WTC11 (cell line): ENCODE measurements around the gene ZDHHC24. TPM values are rescaled to one million over a fixed set of nuclear protein-coding genes. Genes with fewer than 3 reads are reported as not detected.

Source experiments
- ATAC-seq: fragments of 200-7000 bp; cut with Tn5 transposase; 2 replicates; pipeline ENCODE4 v1.10.0; 2021; ENCODE audit warnings: mild to moderate bottlenecking, moderate library complexity
- CTCF ChIA-PET: fragments of 300-600 bp; sonication (Branson Sonifier 250); formaldehyde crosslinking; loops from one replicate; lab custom pipeline; 2021; ENCODE audit warnings: antibody characterized with exemption; lab: Charles Lee
- POLR2A ChIA-PET: fragments of 350-600 bp; sonication (Branson Sonifier 250); formaldehyde crosslinking; loops from one replicate; lab custom pipeline; 2021; ENCODE audit warnings: antibody characterized with exemption; lab: Charles Lee
- DNase-seq: peaks from one replicate; pipeline ENCODE4 v3.0.0; 2021; ENCODE audit warnings: low spot score
- H3K27ac Mint-ChIP-seq: 2 replicates; pipeline ENCODE4 v1.8.0; 2021; ENCODE audit warnings: mixed read lengths
- H3K27me3 Mint-ChIP-seq: 2 replicates; pipeline ENCODE4 v1.8.0; 2021; ENCODE audit warnings: low read depth, mild to moderate bottlenecking, moderate library complexity, mixed read lengths
- H3K36me3 Mint-ChIP-seq: 2 replicates; pipeline ENCODE4 v1.8.0; 2021; ENCODE audit warnings: mixed read lengths
- H3K4me1 Mint-ChIP-seq: 2 replicates; pipeline ENCODE4 v1.8.0; 2022; ENCODE audit warnings: mixed read lengths
- H3K4me3 Mint-ChIP-seq: 2 replicates; pipeline ENCODE4 v1.8.0; 2021; ENCODE audit warnings: mild to moderate bottlenecking, moderate library complexity, mixed read lengths
- H3K9me3 Mint-ChIP-seq: 2 replicates; pipeline ENCODE4 v1.8.0; 2021; ENCODE audit warnings: mixed read lengths
- CREB1 ChIP-seq: sonication (generic); formaldehyde crosslinking; IDR thresholded peaks from 2 replicates; pipeline ENCODE4 v1.8.0; 2023; ENCODE audit warnings: mild to moderate bottlenecking, missing genetic modification reagents
- CREM ChIP-seq: sonication (generic); formaldehyde crosslinking; IDR thresholded peaks from 2 replicates; pipeline ENCODE4 v1.8.1; 2022; ENCODE audit warnings: mild to moderate bottlenecking, missing genetic modification reagents, moderate library complexity
- EMX1 ChIP-seq: fragments of 250-450 bp; sonication (Bioruptor Pico); IDR thresholded peaks from 2 replicates; pipeline ENCODE4 v1.8.0; 2021; ENCODE audit warnings: mild to moderate bottlenecking
- FOXP4 ChIP-seq: sonication (generic); formaldehyde crosslinking; IDR thresholded peaks from 2 replicates; pipeline ENCODE4 v1.8.0; 2022; ENCODE audit warnings: mild to moderate bottlenecking, missing genetic modification reagents
- HMGXB4 ChIP-seq: sonication (generic); formaldehyde crosslinking; IDR thresholded peaks from 2 replicates; pipeline ENCODE4 v1.8.1; 2023; ENCODE audit warnings: mild to moderate bottlenecking, moderate library complexity, missing genetic modification reagents
- IRF2 ChIP-seq: sonication (generic); formaldehyde crosslinking; IDR thresholded peaks from 2 replicates; pipeline ENCODE4 v1.8.0; 2022; ENCODE audit warnings: low read depth, missing genetic modification reagents, borderline replicate concordance
- MXD4 ChIP-seq: fragments of 250-450 bp; sonication (Bioruptor Pico); IDR thresholded peaks from 2 replicates; pipeline ENCODE4 v1.8.0; 2021; ENCODE audit warnings: mild to moderate bottlenecking, moderate library complexity, borderline replicate concordance
- NFYB ChIP-seq: sonication (generic); formaldehyde crosslinking; conservative IDR thresholded peaks from 2 replicates; pipeline ENCODE4 v1.8.0; 2022; ENCODE audit warnings: low read depth, missing genetic modification reagents
- NR1H2 ChIP-seq: sonication (generic); formaldehyde crosslinking; IDR thresholded peaks from 2 replicates; pipeline ENCODE4 v1.9.0; 2021; ENCODE audit warnings: mild to moderate bottlenecking, moderate library complexity, missing genetic modification reagents
- PREB ChIP-seq: sonication (generic); formaldehyde crosslinking; IDR thresholded peaks from 2 replicates; pipeline ENCODE4 v1.8.1; 2022; ENCODE audit warnings: mild to moderate bottlenecking, missing genetic modification reagents, moderate library complexity, borderline replicate concordance
- RELA ChIP-seq: sonication (generic); formaldehyde crosslinking; IDR thresholded peaks from 2 replicates; pipeline ENCODE4 v1.8.1; 2022; ENCODE audit warnings: missing genetic modification reagents, mild to moderate bottlenecking, borderline replicate concordance
- RORB ChIP-seq: fragments of 250-450 bp; sonication (Bioruptor Pico); IDR thresholded peaks from 2 replicates; pipeline ENCODE4 v1.9.0; 2021; ENCODE audit warnings: mild to moderate bottlenecking
- SMAD4 ChIP-seq: sonication (generic); formaldehyde crosslinking; IDR thresholded peaks from 2 replicates; pipeline ENCODE4 v1.8.0; 2022; ENCODE audit warnings: mild to moderate bottlenecking, missing genetic modification reagents
- TEAD4 ChIP-seq: sonication (generic); formaldehyde crosslinking; IDR thresholded peaks from 2 replicates; pipeline ENCODE4 v1.8.0; 2022; ENCODE audit warnings: mild to moderate bottlenecking, missing genetic modification reagents
- ZNF423 ChIP-seq: fragments of 250-450 bp; sonication (Bioruptor Pico); IDR thresholded peaks from 2 replicates; pipeline ENCODE4 v2.1.2; 2022; ENCODE audit warnings: mild to moderate bottlenecking, moderate library complexity
- ZNF425 ChIP-seq: fragments of 250-450 bp; sonication (Bioruptor Pico); conservative IDR thresholded peaks from 2 replicates; pipeline ENCODE4 v1.9.0; 2021; ENCODE audit warnings: mild to moderate bottlenecking
- ZNF512 ChIP-seq: sonication (generic); formaldehyde crosslinking; IDR thresholded peaks from 2 replicates; pipeline ENCODE4 v1.8.1; 2022; ENCODE audit warnings: missing genetic modification reagents, borderline replicate concordance
- total RNA-seq: library from RNA; stranded (reverse); gene quantifications from 3 replicates; pipeline ENCODE4 v1.2.3, GENCODE V29; 2021
- TF ChIP-seq, protein P1 (sequence below): sonication (generic); formaldehyde crosslinking; IDR thresholded peaks from 2 replicates; pipeline ENCODE4 v1.8.1; 2022; ENCODE audit warnings: low read depth, missing genetic modification reagents, borderline replicate concordance

The ZDHHC24 gene
- total RNA-seq, 1 experiment from 2014 or later, result 14.8 TPM

DNA sequence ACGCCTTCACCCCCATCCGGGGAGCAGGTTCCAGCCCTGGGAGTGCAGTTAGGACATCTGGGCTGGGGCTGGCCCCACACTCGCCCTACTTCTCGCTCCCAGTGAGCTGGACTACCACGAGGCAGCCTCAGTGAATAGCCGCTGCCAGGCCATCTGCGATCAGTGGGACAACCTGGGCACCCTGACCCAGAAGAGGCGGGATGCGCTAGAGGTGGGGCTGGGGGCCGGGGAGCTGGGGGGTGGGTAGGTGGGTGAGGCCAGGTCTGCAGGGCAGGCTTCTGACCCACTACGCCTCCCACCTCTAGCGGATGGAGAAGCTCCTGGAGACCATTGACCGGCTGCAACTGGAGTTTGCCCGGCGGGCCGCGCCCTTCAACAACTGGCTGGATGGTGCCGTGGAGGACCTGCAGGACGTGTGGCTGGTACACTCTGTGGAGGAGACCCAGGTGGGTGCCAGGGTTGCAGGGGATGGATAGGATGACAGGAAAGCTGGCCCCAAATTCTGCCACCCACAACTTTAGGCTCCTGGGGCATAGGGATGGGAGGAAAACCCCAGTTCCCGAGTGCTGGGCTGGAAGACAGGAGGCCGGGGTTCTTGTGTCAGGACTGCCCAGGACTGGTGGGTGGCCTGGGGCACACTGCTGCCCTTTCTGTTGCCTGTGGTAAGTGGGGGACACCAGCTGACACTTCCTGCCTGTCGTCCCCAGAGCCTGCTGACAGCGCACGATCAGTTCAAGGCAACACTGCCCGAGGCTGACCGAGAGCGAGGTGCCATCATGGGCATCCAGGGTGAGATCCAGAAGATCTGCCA, 14.2 kb upstream of the ZDHHC24 start:
- H3K4me3 Mint-ChIP-seq, result no peak overlapping the region
- H3K9me3 Mint-ChIP-seq, result no peaks in the 10 kb centered on the region
- no peak overlapping the region for H3K27ac Mint-ChIP-seq
- H3K27me3 Mint-ChIP-seq, result peaks cover 6% of the 10 kb centered on the region
- CTCF ChIA-PET, result interaction anchor here (0.6 to 1.6 kb wide), 9 partner anchors 8 to 751 kb away, joined by 3 to 11 read pairs (median 4); partner anchors contain the start of genes ACTN3, CTSF, MRPL11 and RBM4B
- H3K36me3 Mint-ChIP-seq, result peaks cover 26% of the 10 kb centered on the region
- H3K4me1 Mint-ChIP-seq, result no peaks in the 10 kb centered on the region
- ATAC-seq (no peak), DNase-seq (no peak)
- POLR2A ChIA-PET, result interaction anchor here (0.6 kb wide), 1 partner anchor 371 kb away, joined by 8 read pairs; no protein-coding TSS in a partner anchor
- TF ChIP-seq CREM (CRISPR knock-in tag) (no peak), TEAD4 (CRISPR knock-in tag) (no peak), RELA (CRISPR knock-in tag) (no peak), FOXP4 (CRISPR knock-in tag) (no peak), NFYB (CRISPR knock-in tag) (no peak), IRF2 (CRISPR knock-in tag) (no peak), ZNF425 (CRISPR knock-in tag) (no peak), SMAD4 (CRISPR knock-in tag) (no peak), ZNF512 (CRISPR knock-in tag) (no peak), HMGXB4 (CRISPR knock-in tag) (no peak), CREB1 (CRISPR knock-in tag) (no peak)
- TF ChIP-seq, protein P1, sequence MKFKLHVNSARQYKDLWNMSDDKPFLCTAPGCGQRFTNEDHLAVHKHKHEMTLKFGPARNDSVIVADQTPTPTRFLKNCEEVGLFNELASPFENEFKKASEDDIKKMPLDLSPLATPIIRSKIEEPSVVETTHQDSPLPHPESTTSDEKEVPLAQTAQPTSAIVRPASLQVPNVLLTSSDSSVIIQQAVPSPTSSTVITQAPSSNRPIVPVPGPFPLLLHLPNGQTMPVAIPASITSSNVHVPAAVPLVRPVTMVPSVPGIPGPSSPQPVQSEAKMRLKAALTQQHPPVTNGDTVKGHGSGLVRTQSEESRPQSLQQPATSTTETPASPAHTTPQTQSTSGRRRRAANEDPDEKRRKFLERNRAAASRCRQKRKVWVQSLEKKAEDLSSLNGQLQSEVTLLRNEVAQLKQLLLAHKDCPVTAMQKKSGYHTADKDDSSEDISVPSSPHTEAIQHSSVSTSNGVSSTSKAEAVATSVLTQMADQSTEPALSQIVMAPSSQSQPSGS (CRISPR knock-in tag), result no peak

DNA sequence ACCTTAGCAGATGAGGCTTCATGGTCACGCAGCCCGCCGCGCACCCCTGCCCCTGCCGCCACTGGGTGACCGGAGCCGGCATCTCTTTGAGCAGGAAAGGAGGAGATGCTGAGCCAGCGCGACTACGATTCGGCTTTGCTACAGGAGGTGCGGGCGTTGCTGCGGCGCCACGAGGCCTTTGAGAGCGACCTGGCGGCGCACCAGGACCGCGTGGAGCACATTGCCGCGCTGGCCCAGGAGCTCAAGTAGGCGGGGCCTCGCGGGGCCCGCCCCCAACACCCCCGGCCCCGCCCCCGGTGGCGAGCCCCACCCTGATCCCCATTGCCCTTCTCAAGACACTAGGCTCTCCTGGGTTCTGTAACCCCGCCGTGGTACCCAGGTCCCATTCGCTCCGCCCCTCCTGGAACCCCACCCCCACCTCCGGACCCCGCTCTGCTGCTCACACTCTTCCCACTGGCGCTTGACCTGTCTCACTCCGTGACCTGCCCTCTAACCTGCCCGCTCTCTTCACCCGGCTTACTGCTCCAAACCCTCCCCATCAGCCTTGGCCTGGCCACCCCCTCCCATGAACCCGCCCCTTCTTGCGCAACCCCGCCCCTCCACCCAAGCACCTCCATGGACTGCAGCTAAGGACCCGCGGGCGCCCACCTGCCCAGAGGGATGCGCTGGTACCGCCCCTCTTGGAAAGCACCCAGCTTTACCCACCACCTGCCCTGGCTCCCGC, 13.5 kb upstream of the ZDHHC24 start:
- H3K4me3 Mint-ChIP-seq, result peak overlapping the region; percentile 29; the same call in 1 of the 2 replicates
- ATAC-seq, result peak; percentile 81
- H3K27me3 Mint-ChIP-seq, result peaks cover 6% of the 10 kb centered on the region
- POLR2A ChIA-PET, result interaction anchor here (0.6 kb wide), 1 partner anchor 372 kb away, joined by 8 read pairs; no protein-coding TSS in a partner anchor
- no peaks in the 10 kb centered on the region for H3K4me1 Mint-ChIP-seq
- H3K9me3 Mint-ChIP-seq, result no peaks in the 10 kb centered on the region
- DNase-seq, result peak; percentile 55
- H3K27ac Mint-ChIP-seq, result no peak overlapping the region
- TF ChIP-seq MXD4 (no peak), TEAD4 (CRISPR knock-in tag) (no peak), RORB (CRISPR knock-in tag) (no peak), ZNF423 (CRISPR knock-in tag) (no peak), NR1H2 (CRISPR knock-in tag) (no peak), FOXP4 (CRISPR knock-in tag) (no peak), PREB (CRISPR knock-in tag) (no peak), EMX1 (no peak)
- CTCF ChIA-PET, result interaction anchor here (0.6 to 1.6 kb wide), 9 partner anchors 9 to 751 kb away, joined by 3 to 11 read pairs (median 4); partner anchors contain the start of genes ACTN3, CTSF, MRPL11 and RBM4B
- H3K36me3 Mint-ChIP-seq, result peaks cover 26% of the 10 kb centered on the region
